Measurements from ENCODE around the gene SPIB.
A peak's percentile ranks its signal among the peaks of the same experiment; 100 is the strongest.

The SPIB gene

GRCh38 chr19:50381881-50382729 lies 36.6 kb upstream of the SPIB start:
- no peak overlapping the region for H3K4me3 ChIP-seq (ENCODE audit: low read depth, low read length)
- peaks cover 70% of the 10 kb centered on the region for H3K36me3 ChIP-seq
- no peak for TF ChIP-seq CTCF (IDR thresholded peaks at IDR 0.05; ENCODE audit: low read depth, low read length)
- H3K27me3 ChIP-seq (ENCODE audit: insufficient read depth, low read depth, severe bottlenecking), result no peaks in the 10 kb centered on the region
- no peaks in the 10 kb centered on the region for H3K9me3 ChIP-seq (ENCODE audit: severe bottlenecking)
- no peak for DNase-seq
- H3K27ac ChIP-seq, result no peak overlapping the region

- DNase-seq, result no peak
- no peak for TF ChIP-seq CTCF (IDR thresholded peaks at IDR 0.05; ENCODE audit: low read depth, low read length)
- H3K27ac ChIP-seq, result peak overlapping the region; percentile 76
- no peaks in the 10 kb centered on the region for H3K27me3 ChIP-seq (ENCODE audit: insufficient read depth, low read depth, severe bottlenecking)
- H3K9me3 ChIP-seq (ENCODE audit: severe bottlenecking), result no peaks in the 10 kb centered on the region
- H3K36me3 ChIP-seq, result peaks cover 73% of the 10 kb centered on the region
- peak overlapping the region; percentile 79 for H3K4me3 ChIP-seq (ENCODE audit: low read depth, low read length)
These were observed 35.5 kb upstream of the SPIB start for GRCh38 chr19:50383001-50383851.

GRCh38 chr19:50383852-50384684 lies 34.7 kb upstream of the SPIB start, which contains the start of gene POLD1:
Gene POLD1, plus strand, starts transcription at chr19:50384347. Its CDS starts 14,505 bp downstream, at chr19:50398852.
- H3K36me3 ChIP-seq, result peaks cover 69% of the 10 kb centered on the region
- peak within 1 kb of the TSS; percentile 97 for H3K27ac ChIP-seq
- peak; percentile 98 for DNase-seq
- peak within 1 kb of the TSS; percentile 79 for H3K4me3 ChIP-seq (ENCODE audit: low read depth, low read length)
- no peaks in the 10 kb centered on the region for H3K9me3 ChIP-seq (ENCODE audit: severe bottlenecking)
- TF ChIP-seq CTCF (IDR thresholded peaks at IDR 0.05; ENCODE audit: low read depth, low read length), result no peak
- no peaks in the 10 kb centered on the region for H3K27me3 ChIP-seq (ENCODE audit: insufficient read depth, low read depth, severe bottlenecking)

- peak overlapping the region; percentile 79 for H3K4me3 ChIP-seq (ENCODE audit: low read depth, low read length)
- no peak for DNase-seq
- H3K9me3 ChIP-seq (ENCODE audit: severe bottlenecking), result no peaks in the 10 kb centered on the region
- H3K27ac ChIP-seq, result peak overlapping the region; percentile 97
- TF ChIP-seq CTCF (IDR thresholded peaks at IDR 0.05; ENCODE audit: low read depth, low read length), result no peak
- H3K27me3 ChIP-seq (ENCODE audit: insufficient read depth, low read depth, severe bottlenecking), result no peaks in the 10 kb centered on the region
- peaks cover 64% of the 10 kb centered on the region for H3K36me3 ChIP-seq
These were observed 33.8 kb upstream of the SPIB start for GRCh38 chr19:50384685-50385535.
